Measurements from ENCODE around the gene JCHAIN.

Gene JCHAIN

DNA sequence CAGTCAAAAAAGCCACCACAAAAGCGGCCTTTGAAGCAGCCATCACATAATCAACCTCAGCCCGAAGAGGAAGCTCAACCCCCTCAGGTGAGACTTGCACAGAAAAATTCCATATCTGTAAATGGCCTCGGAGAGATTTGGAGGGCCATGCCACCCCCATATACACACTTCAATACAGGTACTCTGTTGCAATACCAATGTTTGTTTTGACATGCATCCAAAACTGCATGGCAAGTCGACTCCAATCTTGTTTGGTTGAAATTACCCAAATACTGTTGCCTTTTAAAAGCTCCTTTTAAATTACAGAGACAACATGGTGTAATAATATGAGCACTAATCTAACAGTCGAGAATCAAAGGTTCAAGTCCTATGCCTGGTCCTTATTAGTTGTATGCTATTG is 31.8 kb downstream of the JCHAIN start:
- no peak for DNase-seq

DNA sequence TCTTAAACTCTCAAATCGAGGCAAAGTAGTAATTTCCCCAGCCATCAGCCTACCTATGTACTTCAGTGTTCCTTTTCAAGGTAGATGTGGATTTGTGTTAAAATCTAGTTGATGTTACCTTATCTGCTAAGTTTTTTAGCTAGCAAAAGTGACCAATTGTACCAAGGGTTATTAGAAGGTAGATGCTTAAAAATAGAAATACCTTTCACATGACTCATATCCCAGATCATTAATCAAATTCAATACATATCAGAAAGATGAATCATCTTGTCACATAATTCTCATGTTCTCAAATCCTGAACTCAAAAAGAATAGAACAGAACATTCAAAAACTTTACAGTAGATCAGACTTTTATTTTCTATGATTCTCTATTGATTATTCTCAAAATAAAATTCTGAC is 34.3 kb downstream of the JCHAIN start:
- no peak for DNase-seq

DNA sequence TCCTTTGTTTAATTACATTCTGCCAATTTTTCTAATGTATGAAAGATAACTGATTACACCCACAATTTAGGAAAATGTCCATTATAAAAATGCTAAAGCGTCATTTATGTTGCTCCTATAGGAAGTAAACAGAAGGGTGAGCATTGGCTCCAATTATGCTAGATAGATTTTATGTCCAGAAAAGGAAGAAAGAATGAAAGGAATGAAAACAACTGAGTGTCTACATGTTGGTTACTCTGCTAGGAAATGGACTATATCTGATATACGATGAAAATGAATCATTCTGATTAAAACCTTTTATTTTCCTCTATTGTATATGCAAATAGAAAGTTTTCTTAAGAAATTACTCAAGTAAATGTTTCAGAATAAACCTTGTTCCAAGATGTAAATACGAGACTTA is 36.1 kb downstream of the JCHAIN start:
- no peak for DNase-seq

DNA sequence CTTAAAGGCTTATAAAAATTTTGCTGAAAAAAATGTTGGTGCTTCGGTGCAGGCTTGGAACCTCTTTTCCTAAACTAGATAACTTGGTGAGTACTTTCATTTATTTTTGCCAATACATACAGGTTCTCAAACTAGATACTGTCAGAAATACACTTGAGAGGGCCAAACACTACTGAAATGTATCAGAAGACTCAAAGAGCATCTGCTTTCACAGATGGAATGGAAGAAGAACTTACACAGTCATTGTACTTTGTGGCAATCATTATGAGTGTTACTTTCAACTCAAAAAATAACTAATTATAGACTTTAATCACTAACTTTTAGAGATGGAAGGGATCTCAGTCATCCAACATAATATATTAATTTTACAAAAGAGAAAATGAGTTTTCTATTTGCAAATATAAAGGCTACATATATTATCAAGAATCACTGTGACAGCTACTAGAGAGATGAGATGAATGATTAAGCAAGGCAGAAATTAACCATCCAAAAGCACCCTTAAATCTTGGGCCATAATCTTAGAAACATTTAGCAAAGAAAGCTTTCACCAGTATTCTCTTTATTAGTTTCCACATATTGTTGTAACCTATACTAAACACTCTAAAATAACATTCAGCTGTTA is 36.7 kb downstream of the JCHAIN start:
- DNase-seq = no peak

DNA sequence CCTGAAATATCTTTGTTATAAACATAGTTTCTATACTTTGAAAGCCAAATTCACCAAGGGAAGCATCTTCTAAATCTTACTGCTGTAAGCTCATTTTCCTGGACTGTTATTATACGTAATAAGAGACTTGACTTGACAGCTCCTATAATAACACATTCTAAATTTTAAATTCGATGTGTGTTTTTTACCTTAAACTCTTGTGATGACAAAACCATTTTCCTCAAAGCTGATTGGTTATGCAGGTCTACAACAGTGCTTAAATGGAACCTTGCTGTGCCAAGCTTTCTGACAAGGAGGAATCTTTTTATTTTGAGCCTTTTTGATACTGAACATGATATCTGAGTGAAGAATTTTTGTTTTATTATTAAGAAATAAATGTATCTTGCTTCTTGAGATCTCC is 37.9 kb downstream of the JCHAIN start, which contains the start of gene ENAM:
Gene ENAM, plus strand, starts transcription at position 301 of the 400 bp plus-strand sequence. CDS start 757 bp downstream, outside the sequence.
- DNase-seq = no peak

DNA sequence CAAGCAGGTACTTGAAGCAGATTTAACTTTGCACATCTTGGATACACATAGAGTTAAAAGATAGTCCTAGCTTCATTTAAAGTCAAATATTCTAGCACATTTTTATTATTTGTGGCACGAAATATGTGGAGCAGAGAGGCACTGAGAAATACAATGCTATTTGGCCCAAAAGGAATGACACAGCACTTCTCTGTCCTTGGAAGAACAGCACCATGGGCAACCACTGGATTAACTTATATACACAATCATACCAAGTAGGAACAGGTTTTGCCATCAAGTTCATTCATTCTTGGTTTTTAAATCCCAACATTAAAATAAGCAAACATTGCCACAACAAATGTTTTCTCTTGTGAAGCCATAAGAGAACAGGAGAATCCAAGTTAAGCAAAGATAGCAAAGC is 38.7 kb downstream of the JCHAIN start:
- DNase-seq = no peak

DNA sequence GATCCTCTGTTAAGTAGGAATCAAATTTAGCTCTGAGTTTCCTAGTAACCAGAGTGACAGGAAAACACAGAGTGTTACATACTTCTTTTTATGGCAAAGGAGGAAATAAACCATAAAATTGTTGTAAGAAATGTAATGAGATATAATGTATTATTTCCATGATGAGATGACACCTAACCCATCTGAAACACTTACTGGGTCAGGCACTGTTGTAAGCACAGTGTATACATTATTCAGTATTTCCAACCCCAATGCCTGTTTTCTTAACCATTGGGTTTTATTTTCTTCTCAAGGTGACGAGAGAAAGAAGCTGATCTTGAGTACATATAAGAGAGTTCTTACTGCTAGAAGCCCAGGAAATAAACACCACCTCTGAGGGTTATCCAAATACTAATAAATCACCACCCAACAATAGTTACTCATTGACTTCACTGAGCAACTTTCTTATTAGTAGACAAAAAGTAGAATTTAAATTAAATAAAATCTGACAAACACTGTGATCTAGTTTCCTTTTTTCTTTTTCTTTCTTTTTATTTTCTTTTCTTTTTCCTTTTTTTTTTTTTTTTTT is 42.0 kb downstream of the JCHAIN start:
- no peak for DNase-seq

DNA sequence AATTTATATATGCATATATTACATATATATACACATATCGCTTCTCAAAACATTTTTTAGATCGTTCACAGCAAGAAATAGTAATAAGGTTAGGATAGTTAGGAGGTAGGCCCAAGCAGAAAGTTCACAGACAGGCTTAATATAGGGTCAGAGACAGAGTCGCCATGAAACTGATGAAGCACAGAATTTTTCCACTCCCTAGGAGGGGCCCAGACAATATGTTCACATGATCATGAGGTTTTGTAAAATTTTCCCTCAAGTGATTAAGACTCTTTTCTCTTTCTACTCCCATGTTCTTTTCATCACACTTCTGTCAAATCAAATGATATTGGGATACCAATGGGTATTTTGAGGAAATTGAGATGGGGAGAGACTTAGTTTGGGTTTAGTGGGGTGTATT is 43.0 kb downstream of the JCHAIN start:
- no peak for DNase-seq

DNA sequence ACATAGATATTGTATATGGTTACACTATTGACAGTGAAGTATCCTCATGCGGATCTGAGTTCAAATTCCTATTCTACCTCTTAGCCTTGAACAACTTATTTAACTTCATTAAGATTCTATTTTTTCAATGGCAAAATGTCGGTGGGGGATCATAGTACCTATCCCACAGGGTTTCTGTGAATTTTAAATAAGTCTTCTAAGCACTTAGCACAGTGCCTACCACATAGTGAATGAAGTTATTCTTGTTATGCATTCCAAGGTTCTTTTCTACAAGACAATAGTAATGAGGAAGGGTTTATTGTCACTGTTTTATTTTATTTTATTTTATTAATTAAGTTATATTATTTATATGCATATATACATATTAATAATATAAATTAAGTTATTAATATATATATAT is 46.5 kb downstream of the JCHAIN start:
- no peak for DNase-seq

DNA sequence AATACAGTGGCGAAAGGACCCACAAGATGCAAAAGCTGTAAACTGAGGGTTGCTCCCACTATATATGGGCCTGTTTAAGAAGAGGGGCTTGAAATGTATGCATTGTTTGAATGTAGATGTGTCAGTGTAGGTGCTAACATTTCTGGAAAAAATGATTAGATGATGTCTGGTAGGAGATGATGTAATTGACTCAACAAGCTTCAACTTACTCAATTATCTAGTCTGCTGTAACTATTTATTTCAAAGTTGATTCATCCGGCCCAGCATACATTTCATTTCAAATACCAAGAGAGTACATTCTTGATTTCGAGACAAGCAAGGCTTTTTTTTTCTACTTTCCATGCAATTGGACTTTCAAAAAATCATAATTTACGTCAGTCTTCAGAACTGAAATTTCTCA is 47.0 kb downstream of the JCHAIN start:
- DNase-seq = no peak

DNA sequence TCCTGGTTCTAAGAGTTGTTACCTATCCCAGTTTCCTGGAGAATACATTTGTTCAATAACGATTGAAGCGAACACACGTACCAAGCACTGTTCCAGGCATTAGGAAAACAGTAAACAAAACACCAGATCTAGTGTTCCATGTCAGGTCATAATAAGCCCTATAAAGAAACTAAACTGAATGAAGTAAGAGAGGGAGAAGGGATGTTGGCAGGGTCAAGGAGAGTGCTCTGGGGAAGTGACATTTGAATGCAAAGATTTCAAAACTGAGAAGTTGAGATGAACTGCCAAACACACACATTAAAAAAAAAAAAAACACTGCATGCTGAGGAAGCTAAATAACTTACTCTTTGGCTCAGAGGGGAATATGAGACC is 52.1 kb downstream of the JCHAIN start:
- no peak for DNase-seq

DNA sequence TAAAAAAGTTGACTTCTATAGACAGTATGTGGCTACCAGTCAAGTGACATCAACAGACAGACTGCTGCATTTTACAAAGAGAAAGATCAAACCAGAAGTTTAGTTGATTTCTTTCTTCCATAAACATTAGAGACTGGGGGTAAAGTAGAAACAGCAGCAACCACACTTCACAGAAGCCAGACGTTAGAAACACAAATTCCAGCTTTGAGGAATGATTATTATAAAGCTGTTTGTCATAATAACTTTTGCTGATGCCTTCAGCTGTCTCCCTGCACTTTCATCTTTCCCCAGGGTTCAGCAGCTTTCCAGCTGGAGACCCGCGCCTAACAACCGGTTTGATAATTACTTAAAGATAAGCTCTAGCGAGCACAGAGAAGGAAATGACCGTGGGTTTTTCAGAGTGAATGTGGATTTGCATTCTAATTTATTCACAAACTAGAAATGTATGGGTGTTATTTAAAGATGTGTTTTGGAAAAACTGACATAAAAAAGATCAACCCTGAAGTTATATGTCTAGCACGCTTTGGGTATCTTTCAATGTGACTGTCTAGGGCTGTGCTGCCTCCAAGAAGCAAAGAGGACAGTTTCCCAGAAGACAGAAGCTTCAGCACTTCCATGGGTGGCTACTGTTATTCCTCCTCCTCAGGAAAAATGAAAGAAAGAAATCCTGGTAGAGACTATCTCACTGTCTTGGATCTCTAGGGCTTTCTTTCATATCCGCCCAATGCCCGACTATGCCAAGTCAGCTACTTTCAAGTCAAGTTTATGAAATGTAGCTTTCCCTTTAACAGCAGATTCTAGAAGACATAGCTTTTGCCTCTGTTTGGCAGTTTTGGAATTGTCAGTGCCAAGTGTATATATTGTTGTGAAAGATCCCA is 52.8 kb downstream of the JCHAIN start:
- no peak for DNase-seq

DNA sequence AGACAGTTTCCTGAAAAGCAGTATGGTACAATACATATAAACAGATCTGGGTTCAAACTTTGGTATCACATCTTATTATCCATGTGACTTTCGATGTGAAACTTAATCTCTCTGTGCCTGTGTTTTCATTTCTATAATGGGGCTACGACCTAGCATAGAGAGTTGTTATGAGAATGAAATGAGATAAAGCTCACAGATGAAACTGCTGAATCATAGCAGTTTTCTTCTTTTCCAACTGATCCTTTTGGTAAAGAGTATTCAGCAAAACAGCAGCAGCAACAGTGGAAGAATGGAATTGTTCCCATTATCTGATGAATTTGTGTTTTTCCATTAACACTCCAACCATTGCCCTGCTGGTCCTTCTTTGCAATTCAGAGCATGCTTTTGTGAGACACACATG is 58.0 kb downstream of the JCHAIN start:
- DNase-seq = no peak

DNA sequence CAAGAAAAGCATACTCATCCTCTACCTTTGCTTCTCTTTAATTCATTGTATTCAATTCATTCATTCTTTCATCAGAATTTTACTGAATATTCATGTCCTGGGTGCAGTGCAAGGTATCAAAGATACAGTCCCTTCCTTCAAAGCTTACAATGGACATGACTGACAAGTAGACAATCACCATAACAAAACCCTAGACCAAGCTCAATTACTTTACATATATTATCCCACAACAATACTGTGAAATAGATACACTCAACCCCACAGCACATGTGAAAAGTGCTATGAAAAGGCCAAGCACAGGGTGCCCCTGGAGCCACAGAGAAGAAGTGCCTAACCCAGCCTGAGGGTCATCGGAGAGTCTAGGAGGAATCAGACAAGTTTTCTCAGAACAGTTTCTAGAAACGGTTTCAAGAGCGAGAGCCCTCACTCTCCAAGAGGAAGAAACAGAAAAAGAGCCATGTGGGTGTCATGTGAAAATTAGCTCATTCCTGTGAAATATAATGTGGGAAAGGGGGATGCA is 58.9 kb downstream of the JCHAIN start:
- no peak for DNase-seq

DNA sequence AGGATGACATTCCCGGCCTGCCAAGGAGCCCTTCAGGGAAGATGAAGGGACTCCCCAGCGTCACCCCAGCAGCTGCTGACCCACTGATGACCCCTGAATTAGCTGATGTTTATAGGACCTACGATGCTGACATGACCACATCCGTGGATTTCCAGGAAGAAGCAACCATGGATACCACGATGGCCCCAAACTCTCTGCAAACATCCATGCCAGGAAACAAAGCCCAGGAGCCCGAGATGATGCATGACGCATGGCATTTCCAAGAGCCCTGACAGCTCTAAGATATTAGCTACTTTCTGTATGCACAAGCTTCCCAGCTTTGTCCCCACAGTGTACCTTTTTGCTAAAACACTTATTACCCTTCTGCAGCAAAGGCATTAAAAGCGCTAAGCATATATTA is 59.8 kb downstream of the JCHAIN start:
- DNase-seq = no peak
